Measurements from ENCODE around the gene ARPP21.
"Not testable (repeated sequence)": the region's sequence is repeated elsewhere in the genome, so short reads cannot be mapped to it uniquely, and the experiment has no call there.

ARPP21 gene

DNA sequence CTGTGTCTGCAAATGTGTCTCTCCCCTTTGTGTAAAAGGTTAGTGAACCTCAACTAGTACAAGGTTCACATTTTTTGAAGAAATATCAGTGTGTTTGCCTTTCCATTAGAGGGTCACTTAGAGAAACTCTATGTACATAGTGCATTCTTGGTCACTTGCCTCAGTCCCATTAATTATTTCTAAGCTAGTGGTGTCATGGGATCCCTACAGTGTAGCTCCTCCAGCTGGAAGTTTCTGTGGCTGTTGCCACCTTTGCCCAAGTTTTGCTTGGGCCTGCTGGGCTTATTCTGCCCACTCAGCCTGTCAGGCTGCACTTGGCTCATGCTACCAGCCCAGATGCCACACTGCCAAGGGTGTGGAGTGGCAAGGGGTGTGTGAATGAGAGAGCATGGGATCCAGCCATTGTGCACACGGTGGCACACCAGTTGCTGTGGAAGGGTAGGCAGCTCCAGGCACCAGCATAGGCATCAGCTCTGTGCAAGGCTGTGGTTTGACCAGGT is 161.7 kb downstream of the ARPP21 start:
- H3K4me3 ChIP-seq (ENCODE audit: low read length) = no peak overlapping the region
- no peak for DNase-seq (ENCODE audit: low read depth)
- TF ChIP-seq, protein P1, sequence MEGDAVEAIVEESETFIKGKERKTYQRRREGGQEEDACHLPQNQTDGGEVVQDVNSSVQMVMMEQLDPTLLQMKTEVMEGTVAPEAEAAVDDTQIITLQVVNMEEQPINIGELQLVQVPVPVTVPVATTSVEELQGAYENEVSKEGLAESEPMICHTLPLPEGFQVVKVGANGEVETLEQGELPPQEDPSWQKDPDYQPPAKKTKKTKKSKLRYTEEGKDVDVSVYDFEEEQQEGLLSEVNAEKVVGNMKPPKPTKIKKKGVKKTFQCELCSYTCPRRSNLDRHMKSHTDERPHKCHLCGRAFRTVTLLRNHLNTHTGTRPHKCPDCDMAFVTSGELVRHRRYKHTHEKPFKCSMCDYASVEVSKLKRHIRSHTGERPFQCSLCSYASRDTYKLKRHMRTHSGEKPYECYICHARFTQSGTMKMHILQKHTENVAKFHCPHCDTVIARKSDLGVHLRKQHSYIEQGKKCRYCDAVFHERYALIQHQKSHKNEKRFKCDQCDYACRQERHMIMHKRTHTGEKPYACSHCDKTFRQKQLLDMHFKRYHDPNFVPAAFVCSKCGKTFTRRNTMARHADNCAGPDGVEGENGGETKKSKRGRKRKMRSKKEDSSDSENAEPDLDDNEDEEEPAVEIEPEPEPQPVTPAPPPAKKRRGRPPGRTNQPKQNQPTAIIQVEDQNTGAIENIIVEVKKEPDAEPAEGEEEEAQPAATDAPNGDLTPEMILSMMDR (conservative IDR thresholded peaks at IDR 0.05; ENCODE audit: low read depth, low read length) = no peak

DNA sequence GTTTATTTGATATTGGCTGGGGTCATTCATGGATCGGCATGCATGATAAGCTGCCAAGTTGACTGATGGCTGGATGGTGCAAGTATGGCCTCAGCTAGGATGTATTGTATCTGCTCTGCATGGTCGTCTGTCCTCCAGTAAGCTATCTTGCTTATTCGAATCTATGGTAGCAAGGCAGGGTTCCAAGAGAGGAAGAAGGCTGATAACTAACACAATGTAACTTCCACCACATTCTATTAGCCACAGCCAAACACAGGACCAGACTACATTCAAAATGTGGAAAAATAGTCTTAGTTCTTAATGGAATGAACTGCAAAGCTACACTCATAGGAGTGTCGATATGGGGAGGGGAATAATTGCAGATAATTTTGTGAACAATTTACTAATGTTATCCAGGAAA is 175.2 kb downstream of the ARPP21 start:
- no peak overlapping the region for H3K4me3 ChIP-seq (ENCODE audit: low read length)
- TF ChIP-seq, protein P1 (conservative IDR thresholded peaks at IDR 0.05; ENCODE audit: low read depth, low read length) = no peak
- no peak for DNase-seq (ENCODE audit: low read depth)

DNA sequence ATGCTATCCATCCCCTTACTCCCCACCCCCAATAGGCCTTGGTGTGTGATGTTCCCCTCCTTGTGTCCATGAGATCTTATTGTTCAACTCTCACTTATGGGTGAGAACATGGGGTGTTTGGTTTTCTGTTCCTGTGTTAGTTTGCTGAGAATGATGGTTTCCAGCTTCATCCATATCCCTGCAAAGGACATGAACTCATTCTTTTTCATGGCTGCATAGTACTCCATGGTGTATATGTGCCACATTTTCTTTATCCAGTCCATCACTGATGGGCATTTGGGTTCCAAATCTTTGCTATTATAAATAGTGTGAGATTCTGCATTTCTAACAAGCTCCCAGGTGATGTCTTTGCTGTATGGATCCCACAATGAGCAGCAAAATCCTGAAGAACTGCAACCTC is 176.5 kb downstream of the ARPP21 start:
- DNase-seq (ENCODE audit: low read depth) = not testable (repeated sequence)

DNA sequence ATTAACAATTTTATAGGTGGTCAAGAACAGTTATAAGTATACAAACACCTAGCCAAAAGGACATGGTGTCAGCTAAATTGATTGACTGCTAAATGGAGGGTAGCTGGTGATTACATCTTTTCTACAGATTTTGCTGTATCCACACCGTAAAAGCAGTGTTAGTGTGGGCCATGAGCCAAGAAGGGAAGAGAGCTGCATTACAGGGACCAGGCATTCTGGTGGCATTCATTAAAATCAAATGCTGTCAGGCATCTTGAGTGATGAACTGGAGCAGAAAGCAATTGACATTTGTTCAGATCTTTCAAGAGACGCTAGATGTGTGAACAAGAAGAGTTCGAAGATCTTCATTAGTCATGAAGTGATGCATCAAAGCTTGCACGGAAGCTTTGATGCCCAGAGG is 177.9 kb downstream of the ARPP21 start:
- DNase-seq (ENCODE audit: low read depth) = no peak
- TF ChIP-seq, protein P1 (conservative IDR thresholded peaks at IDR 0.05; ENCODE audit: low read depth, low read length) = no peak
- no peak overlapping the region for H3K4me3 ChIP-seq (ENCODE audit: low read length)

More for the DNA sequence above, 176.5 kb downstream of the ARPP21 start:
- H3K4me3 ChIP-seq (ENCODE audit: low read length) = not testable (repeated sequence)

DNA sequence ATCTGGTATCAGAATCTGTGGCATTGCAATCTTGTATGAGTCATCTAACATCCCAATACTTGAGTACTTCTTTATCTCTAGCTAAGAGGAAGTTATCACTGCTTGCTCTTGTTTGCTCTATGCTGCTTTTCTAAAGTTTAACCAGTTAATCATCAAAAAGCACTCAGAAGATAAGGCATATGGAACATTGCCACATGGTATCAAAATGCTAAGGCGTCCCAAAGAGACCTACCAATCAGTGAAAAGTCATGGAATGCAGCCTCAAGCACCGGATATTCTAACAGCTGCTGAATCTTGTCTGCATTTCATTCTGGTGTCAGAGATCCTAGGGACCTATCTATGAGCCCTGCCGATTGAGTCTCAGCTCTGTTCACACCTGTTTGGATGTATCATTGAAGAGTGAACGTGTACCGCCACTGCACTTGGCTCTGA is 192.8 kb downstream of the ARPP21 start:
- no peak for DNase-seq (ENCODE audit: low read depth)

More for the DNA sequence above, 192.8 kb downstream of the ARPP21 start:
- TF ChIP-seq, protein P1 (conservative IDR thresholded peaks at IDR 0.05; ENCODE audit: low read depth, low read length) = no peak
- no peak overlapping the region for H3K4me3 ChIP-seq (ENCODE audit: low read length)

Measured in retinal pigment epithelial cell (primary cell).